GM19023 (cell line): ENCODE data around the gene FXR2.
"Not testable (repeated sequence)": the region's sequence is repeated elsewhere in the genome, so short reads cannot be mapped to it uniquely, and the experiment has no call there.

Experiments used
- ATAC-seq: cut with Tn5 transposase; IDR thresholded peaks from one replicate; pipeline ENCODE4 v1.9.1; 2021; ENCODE audit warnings: mild to moderate bottlenecking, moderate library complexity; ENCODE audit not compliant: unreplicated experiment

The FXR2 gene

DNA sequence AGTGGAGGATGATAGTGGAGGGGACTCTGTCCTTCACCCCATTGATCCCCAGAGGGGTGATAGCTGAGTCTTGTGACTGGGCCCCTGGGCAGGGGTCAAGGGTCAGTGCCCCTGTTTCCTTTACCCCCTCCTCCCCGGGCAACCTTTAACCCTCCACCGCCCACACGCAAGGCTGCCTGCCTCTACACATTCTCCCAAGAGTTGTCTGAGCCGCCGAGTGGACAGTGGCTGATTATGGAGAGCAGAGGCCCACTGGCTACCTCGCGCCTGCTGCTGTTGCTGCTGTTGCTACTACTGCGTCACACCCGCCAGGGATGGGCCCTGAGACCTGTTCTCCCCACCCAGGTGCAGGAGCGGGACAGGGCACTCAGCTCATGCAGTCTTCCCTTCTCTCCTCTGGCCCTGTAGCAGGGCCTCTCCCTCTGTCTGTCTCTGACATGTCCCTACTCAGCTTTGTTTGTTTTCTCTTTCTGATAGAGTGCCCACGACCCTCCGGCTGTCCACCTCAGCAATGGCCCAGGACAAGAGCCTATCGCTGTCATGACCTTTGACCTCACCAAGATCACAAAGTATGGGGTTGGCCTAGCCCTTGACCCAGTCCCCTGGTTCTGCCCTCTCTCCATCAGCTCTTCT is 15.4 kb upstream of the FXR2 start, which contains the start of gene SHBG:
SHBG (plus strand) TSS at position 197 of the 633 bp plus-strand sequence; CDS start at position 235, 38 bp downstream.
- no peak for ATAC-seq

- ATAC-seq = peak; percentile 88
Measured at GRCh38 chr17:7627250-7628121, 12.8 kb upstream of the FXR2 start, which contains the start of gene SAT2. Gene SAT2, minus strand, starts transcription at chr17:7627821. Its CDS starts 186 bp downstream, at chr17:7627635.

DNA sequence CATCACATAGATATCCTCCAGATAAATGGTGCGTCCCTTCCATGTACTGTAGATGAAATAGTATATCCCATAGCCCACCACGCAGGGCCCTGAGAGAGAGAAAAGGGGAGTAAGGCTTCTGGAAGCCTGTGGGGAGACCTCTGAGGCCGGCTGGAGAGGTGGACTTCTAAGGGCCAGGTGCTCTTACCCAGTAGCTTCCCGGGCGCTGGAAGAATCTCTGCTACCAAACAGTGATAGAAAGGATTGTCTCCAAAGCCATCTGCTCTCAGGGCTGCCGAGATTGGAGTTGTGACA is 12.2 kb upstream of the FXR2 start:
- no peak for ATAC-seq

DNA sequence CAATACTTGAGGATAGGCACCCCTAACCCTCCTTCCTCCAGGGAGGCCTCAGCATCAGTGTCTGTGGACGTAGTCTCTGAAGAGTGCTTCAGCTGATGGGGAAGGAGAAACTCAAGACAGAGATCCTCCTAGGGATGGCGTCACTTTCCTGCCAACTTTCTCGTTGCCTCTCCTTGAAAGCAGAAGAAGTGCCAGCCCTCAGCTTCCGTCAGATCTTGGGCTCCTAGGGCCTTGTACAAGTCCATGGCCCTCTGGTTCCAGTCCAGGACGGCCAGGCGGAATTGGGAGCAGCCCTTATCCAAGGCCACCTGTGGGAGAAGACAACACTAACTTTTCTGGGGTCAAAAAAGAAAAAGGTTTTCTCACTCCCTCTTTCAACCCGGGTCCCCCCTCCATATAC is 11.6 kb upstream of the FXR2 start:
- no peak for ATAC-seq

- ATAC-seq = not testable (repeated sequence)
Measured at GRCh38 chr17:7625749-7626148, 11.1 kb upstream of the FXR2 start.

GRCh38 chr17:7623661-7624060 is 9.0 kb upstream of the FXR2 start:
- no peak for ATAC-seq

- ATAC-seq = no peak
Measured at GRCh38 chr17:7620835-7621234, 6.1 kb upstream of the FXR2 start.

DNA sequence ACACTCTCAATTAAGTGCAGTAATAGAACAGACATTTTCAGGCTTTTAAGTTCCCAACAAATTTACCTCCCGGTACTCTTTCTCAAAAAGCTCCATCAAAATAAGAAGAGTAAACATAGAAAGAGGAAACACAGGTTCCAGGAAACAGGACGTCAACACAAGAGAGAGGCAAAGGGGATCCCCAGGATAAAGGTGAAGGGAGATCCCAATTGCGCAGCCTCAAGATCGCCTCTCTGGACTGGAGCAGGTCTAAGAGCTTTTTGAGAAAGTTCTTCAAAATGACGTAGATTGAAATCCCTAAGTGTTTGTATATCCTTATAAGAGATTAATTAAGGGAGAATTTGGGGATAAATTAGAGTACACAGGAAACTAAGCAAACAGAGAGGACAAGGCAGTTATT is 3.9 kb upstream of the FXR2 start:
- ATAC-seq = no peak

DNA sequence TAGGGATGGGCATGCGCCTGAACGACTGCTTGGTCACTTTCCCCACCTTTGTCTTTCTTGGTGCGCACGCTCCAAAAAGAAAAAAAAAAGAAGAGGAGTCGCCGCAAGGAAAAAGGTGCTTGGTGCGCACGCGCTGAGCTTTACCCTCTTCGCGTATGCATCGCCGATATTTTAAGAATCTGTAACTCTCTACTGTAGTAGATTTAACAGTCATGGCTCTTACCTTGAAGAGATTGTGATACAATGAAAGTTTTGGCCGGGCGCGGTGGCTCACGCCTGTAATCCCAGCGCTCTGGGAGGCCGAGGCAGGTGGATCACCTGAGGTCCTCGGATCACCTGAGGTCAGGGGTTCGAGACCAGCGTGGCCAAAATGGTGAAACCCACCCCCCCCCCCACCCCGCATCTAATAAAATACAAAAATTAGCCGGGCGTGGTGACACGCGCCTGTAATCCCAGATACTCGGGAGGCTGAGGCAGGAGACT is 609 bp upstream of the FXR2 start:
- no peak for ATAC-seq

DNA sequence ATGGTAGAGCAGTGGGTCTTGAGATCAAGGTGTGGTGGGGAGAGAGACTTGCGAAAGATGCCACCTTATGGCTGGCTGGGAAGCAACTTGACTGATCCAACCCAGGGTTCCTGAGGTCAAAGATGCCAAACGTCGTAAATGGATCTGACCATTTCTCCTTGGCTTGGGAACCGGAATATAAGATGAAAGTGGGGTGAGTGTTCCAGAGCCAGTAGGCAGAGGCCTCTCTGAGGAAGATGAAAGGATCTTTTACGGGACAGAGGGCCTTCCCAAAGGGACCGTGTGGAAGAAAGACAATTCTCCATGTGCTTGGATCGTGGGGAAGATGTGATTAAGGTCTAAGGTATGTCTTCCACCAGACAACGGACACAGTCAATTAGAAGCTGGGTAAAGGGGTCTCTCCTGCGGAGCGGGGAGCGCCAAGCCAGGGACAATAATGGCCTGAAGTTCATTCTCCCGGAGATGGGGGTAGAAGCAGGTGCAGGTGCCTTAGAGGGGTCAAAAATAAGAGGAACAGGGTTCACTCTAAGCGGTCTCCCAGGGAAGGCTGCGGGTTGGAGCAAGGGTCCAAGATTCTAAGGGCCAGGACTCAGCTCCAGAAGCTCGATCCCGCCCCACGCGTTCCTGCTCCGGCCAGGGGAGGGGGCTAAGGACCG is 800 bp downstream of the FXR2 start:
- peak; percentile 3 for ATAC-seq

GRCh38 chr17:7612294-7612640 is 2.4 kb downstream of the FXR2 start:
- ATAC-seq = no peak

GRCh38 chr17:7611635-7612293 is 2.9 kb downstream of the FXR2 start:
- no peak for ATAC-seq

DNA sequence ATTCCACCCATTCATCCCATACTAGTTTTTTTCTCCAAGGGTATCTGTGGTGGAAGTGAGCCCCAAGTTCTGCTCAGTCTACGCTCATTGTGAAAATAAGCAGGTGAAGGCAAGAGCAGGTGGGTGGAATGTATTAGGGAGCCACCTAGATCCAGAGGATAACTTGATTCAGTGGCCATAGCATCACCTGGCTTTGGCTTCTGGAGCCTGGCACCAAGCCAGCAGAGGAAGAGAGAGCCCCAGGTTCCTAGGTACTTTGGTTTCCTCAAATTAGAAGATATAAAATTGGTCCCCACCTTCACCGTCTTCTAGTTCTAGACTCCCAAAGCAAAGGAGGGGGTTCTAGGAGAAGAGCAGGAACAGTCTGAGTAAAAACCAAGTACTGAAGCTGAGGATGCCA is 4.1 kb downstream of the FXR2 start:
- ATAC-seq = no peak

DNA sequence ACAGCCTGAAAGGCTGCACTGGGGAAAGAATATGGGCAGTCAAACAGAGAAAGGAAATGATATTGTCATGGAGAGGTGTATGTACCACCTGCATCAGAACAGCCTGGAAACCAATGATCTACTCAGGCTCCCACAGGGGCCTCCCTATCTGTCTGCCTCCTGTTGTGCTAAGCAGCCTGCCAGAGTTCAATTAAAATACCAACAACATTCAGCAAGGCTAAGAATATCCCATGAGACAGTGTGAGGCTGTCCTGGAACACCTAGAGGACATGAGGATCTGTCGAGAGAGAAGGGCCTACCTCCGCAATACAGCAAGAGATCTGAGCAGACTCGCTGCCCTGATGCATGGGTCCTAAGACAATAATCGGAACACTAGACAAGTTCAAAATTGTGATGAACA is 8.4 kb downstream of the FXR2 start:
- no peak for ATAC-seq

GRCh38 chr17:7597561-7597960 is 17.1 kb downstream of the FXR2 start:
- ATAC-seq = not testable (repeated sequence)

DNA sequence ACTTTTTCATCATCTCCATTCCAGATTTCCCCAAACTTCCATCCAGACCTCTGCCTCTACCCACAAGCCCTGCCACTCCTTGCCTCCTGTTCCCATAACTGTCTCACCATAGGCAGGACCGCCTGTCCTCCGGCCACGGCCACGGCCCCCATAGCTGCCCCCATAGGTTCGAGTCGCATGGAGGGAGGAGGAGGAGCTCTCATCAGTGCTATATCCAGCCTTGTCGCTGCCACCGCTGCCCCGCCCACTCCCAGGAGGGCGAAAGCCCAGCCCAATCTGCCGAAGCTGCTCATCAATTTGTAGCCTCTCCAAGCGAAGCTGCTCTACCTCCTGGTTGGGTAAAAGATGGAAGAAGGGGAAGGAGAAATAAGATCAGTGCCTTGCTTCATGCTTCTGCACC is 21.4 kb downstream of the FXR2 start:
- no peak for ATAC-seq

DNA sequence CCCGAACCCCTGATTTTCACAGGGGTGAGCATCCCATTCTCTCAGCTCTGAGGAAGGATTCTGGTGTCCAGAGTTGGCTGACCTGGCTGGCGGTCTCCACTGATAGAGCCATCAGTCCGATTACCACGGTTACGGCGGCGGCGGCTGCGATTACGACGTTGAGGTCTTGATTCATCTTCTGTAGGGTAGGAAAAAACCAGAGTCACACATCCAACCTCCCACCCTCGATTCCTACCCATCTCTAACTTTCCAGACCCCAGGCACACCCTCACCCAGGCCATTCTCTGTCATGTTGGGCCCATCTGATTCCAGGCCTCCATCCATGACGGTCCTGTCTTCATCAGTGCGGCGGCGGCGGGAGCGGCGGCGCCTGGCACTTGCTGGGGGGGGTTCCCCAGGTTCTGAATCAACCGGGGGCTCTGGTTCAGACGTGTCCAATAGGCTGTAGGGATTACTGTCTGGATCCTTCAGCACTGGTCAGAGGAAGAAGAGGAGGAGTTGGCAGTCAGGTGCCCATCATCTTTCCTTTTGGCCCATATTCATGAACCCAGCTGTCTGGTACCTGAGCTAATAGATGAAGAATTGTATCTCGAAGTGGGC is 22.2 kb downstream of the FXR2 start:
- ATAC-seq = no peak

GRCh38 chr17:7591596-7591995 is 23.1 kb downstream of the FXR2 start:
- ATAC-seq = no peak

GRCh38 chr17:7590743-7591142 is 24.0 kb downstream of the FXR2 start:
- no peak for ATAC-seq

DNA sequence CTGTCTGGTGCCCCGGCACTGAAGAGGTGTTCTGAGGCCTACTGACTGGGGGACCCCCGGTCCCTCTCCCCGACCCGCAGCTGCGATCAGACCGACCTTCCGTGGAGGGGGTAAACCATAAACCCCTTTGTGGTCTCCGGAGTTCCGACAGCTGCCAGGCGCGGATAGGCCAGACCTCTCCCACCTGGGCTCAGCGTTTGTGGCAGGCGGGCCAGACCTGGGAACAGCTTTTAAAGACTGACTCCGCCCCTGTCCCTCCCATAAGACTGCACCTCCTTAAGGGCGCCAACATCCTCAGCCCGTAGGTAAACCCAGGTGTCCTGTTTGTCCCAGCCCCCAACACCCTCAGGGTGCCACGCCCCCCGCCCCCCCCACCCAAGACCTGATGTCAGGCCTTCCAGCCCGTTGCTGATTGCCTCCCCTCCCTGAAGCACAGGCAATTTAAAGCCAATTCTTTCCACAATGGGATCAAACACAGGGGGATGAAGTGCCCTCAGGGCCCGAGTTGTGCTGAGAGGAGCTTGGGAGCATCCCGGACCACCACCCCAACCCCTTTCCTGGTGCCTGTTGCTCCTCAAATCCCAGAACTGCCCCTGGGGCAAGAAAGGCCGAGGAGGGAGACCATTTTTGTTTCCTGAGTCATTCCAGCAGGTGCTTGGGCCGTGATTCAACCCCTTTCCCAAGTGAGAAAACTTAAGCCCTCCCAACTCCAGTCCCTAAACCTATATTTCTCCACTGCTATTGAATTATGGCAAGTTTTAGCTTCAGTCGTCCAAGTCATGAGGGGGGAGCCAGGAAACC is 24.6 kb downstream of the FXR2 start, which contains the start of gene SOX15:
SOX15 (minus strand) TSS at position 204 of the 801 bp plus-strand sequence. CDS start 418 bp downstream, outside the sequence.
- no peak for ATAC-seq
